HG03066 (cell line): ENCODE data around the gene MCEE.
"Not testable (repeated sequence)": the region's sequence is repeated elsewhere in the genome, so short reads cannot be mapped to it uniquely, and the experiment has no call there.

Experiments used
- ATAC-seq: cut with Tn5 transposase; IDR thresholded peaks from one replicate; pipeline ENCODE4 v1.9.1; 2021; ENCODE audit warnings: low read depth; ENCODE audit not compliant: unreplicated experiment

Gene MCEE

GRCh38 chr2:71130152-71130904 lies at the start of gene MCEE, which contains the start of gene MPHOSPH10:
MCEE (minus strand) TSS chr2:71130229; CDS start chr2:71130219, 10 bp downstream.
MPHOSPH10 (plus strand) TSS chr2:71130634; CDS start chr2:71130666, 32 bp downstream.
- ATAC-seq, result peak; percentile 87

- ATAC-seq, result not testable (repeated sequence)
Observed at GRCh38 chr2:71178836-71179235, 48.8 kb upstream of the MCEE start.

- no peak for ATAC-seq
Observed at GRCh38 chr2:71174207-71174606, 44.2 kb upstream of the MCEE start.

GRCh38 chr2:71173096-71173495 lies 43.1 kb upstream of the MCEE start:
- no peak for ATAC-seq

- ATAC-seq, result no peak
Observed at GRCh38 chr2:71166812-71167211, 36.8 kb upstream of the MCEE start.

GRCh38 chr2:71157124-71157793 lies 27.2 kb upstream of the MCEE start:
- no peak for ATAC-seq

- ATAC-seq, result no peak
Observed at GRCh38 chr2:71156573-71156972, 26.5 kb upstream of the MCEE start.

- ATAC-seq, result no peak
Observed at GRCh38 chr2:71155846-71156245, 25.8 kb upstream of the MCEE start.

GRCh38 chr2:71154798-71155197 lies 24.8 kb upstream of the MCEE start:
- ATAC-seq, result no peak

- ATAC-seq, result no peak
Observed at GRCh38 chr2:71154279-71154678, 24.2 kb upstream of the MCEE start.

- no peak for ATAC-seq
Observed at GRCh38 chr2:71153585-71154224, 23.7 kb upstream of the MCEE start.

GRCh38 chr2:71151620-71152019 lies 21.6 kb upstream of the MCEE start:
- no peak for ATAC-seq

- ATAC-seq, result no peak
Observed at GRCh38 chr2:71150082-71150816, 20.2 kb upstream of the MCEE start.

- no peak for ATAC-seq
Observed at GRCh38 chr2:71148506-71149063, 18.6 kb upstream of the MCEE start.

- ATAC-seq, result no peak
Observed at GRCh38 chr2:71143782-71144181, 13.8 kb upstream of the MCEE start.

- ATAC-seq, result no peak
Observed at GRCh38 chr2:71136174-71136573, 6.1 kb upstream of the MCEE start.

GRCh38 chr2:71133603-71134002 lies 3.6 kb upstream of the MCEE start:
- no peak for ATAC-seq

- ATAC-seq, result not testable (repeated sequence)
Observed at GRCh38 chr2:71131387-71132166, 1.5 kb upstream of the MCEE start.

- no peak for ATAC-seq
Observed at GRCh38 chr2:71130905-71131244, 846 bp upstream of the MCEE start.

GRCh38 chr2:71129902-71130151 lies 202 bp downstream of the MCEE start:
- ATAC-seq, result peak; percentile 35
